ENCODE results near the gene SGMS1. TPM values are rescaled to one million over a fixed set of nuclear protein-coding genes. Genes with fewer than 3 reads are reported as not detected.

Gene SGMS1
- total and polyA plus RNA-seq, 2 donors from 2014 or later, result 13.6 to 100 TPM

- TF ChIP-seq CTCF (IDR thresholded peaks at IDR 0.05; ENCODE audit: borderline replicate concordance, extremely low read depth, insufficient read depth), result no peak
- no peaks in the 10 kb centered on the region for H3K9me3 ChIP-seq (ENCODE audit: control insufficient read depth in 2 of 3, insufficient read depth in 1 of 3, low read length in 3 of 3)
- H3K4me1 ChIP-seq (ENCODE audit: control insufficient read depth in 2 of 3, insufficient read depth in 2 of 3, low read depth in 1 of 3, low read length in 3 of 3), result peaks cover 0 to 6% (median 0%) of the 10 kb centered on the region in 3 donors
- no peaks in the 10 kb centered on the region for H3K36me3 ChIP-seq (ENCODE audit: control insufficient read depth in 2 of 3, insufficient read depth in 3 of 3, low read length in 3 of 3)
- H3K9ac ChIP-seq (ENCODE audit: low read length in 3 of 3), result no peak overlapping the region
- H3K27ac ChIP-seq (ENCODE audit: low read depth in 2 of 2, low read length in 2 of 2), result no peak overlapping the region
- DNase-seq (peak in 3 of 5 donors; percentile 43 to 53 (median 50)), FAIRE-seq (no peak)
- H3K4me3 ChIP-seq (ENCODE audit: low read length in 3 of 3), result no peak overlapping the region
- H3K27me3 ChIP-seq (ENCODE audit: control insufficient read depth, insufficient read depth, low read length), result no peaks in the 10 kb centered on the region
- intact Hi-C loops (cut with DNase I), result no loop called here
Observed at GRCh38 chr10:50385624-50386023, 238.1 kb downstream of the SGMS1 start.

GRCh38 chr10:50384898-50385297 is 238.9 kb downstream of the SGMS1 start:
- Histone ChIP-seq H3K36me3 (ENCODE audit: control insufficient read depth in 2 of 3, insufficient read depth in 3 of 3, low read length in 3 of 3) (no peaks in the 10 kb centered on the region), H3K9me3 (ENCODE audit: control insufficient read depth in 2 of 3, insufficient read depth in 1 of 3, low read length in 3 of 3) (no peaks in the 10 kb centered on the region), H3K27ac (ENCODE audit: low read depth in 2 of 2, low read length in 2 of 2) (no peak overlapping the region), H3K4me3 (ENCODE audit: low read length in 3 of 3) (no peak overlapping the region), H3K4me1 (ENCODE audit: control insufficient read depth in 2 of 3, insufficient read depth in 2 of 3, low read depth in 1 of 3, low read length in 3 of 3) (peaks cover 0 to 6% (median 0%) of the 10 kb centered on the region in 3 donors), H3K27me3 (ENCODE audit: control insufficient read depth, insufficient read depth, low read length) (no peaks in the 10 kb centered on the region), H3K9ac (ENCODE audit: low read length in 3 of 3) (no peak overlapping the region)
- no peak for TF ChIP-seq CTCF (IDR thresholded peaks at IDR 0.05; ENCODE audit: borderline replicate concordance, extremely low read depth, insufficient read depth)
- intact Hi-C loops (cut with DNase I), result no loop called here
- FAIRE-seq (no peak), DNase-seq (no peak)

- no peak for FAIRE-seq
- H3K36me3 ChIP-seq (ENCODE audit: control insufficient read depth in 2 of 3, insufficient read depth in 3 of 3, low read length in 3 of 3), result no peaks in the 10 kb centered on the region
- H3K9ac ChIP-seq (ENCODE audit: low read length in 3 of 3), result no peak overlapping the region
- no peaks in the 10 kb centered on the region for H3K9me3 ChIP-seq (ENCODE audit: control insufficient read depth in 2 of 3, insufficient read depth in 1 of 3, low read length in 3 of 3)
- no peak overlapping the region for H3K27ac ChIP-seq (ENCODE audit: low read depth in 2 of 2, low read length in 2 of 2)
- no peaks in the 10 kb centered on the region for H3K27me3 ChIP-seq (ENCODE audit: control insufficient read depth, insufficient read depth, low read length)
- H3K4me3 ChIP-seq (ENCODE audit: low read length in 3 of 3), result no peak overlapping the region
- no peak for DNase-seq
- peaks cover 0 to 6% (median 0%) of the 10 kb centered on the region in 3 donors for H3K4me1 ChIP-seq (ENCODE audit: control insufficient read depth in 2 of 3, insufficient read depth in 2 of 3, low read depth in 1 of 3, low read length in 3 of 3)
- intact Hi-C loops (cut with DNase I), result no loop called here
- no peak for TF ChIP-seq CTCF (IDR thresholded peaks at IDR 0.05; ENCODE audit: borderline replicate concordance, extremely low read depth, insufficient read depth)
Observed at GRCh38 chr10:50384238-50384637, 239.5 kb downstream of the SGMS1 start.

GRCh38 chr10:50382576-50383023 is 241.2 kb downstream of the SGMS1 start:
- intact Hi-C loops (cut with DNase I), result no loop called here
- Histone ChIP-seq H3K36me3 (ENCODE audit: control insufficient read depth in 2 of 3, insufficient read depth in 3 of 3, low read length in 3 of 3) (no peaks in the 10 kb centered on the region), H3K27ac (ENCODE audit: low read depth in 2 of 2, low read length in 2 of 2) (peak overlapping the region in 1 of 2 donors; percentile 26), H3K4me1 (ENCODE audit: control insufficient read depth in 2 of 3, insufficient read depth in 2 of 3, low read depth in 1 of 3, low read length in 3 of 3) (peaks cover 0 to 6% (median 0%) of the 10 kb centered on the region in 3 donors), H3K4me3 (ENCODE audit: low read length in 3 of 3) (no peak overlapping the region), H3K9me3 (ENCODE audit: control insufficient read depth in 2 of 3, insufficient read depth in 1 of 3, low read length in 3 of 3) (no peaks in the 10 kb centered on the region), H3K9ac (ENCODE audit: low read length in 3 of 3) (no peak overlapping the region), H3K27me3 (ENCODE audit: control insufficient read depth, insufficient read depth, low read length) (no peaks in the 10 kb centered on the region)
- TF ChIP-seq CTCF (IDR thresholded peaks at IDR 0.05; ENCODE audit: borderline replicate concordance, extremely low read depth, insufficient read depth), result no peak
- no peak for DNase-seq
- FAIRE-seq, result no peak
